ENCODE measurements around the gene XPNPEP1.

DNA sequence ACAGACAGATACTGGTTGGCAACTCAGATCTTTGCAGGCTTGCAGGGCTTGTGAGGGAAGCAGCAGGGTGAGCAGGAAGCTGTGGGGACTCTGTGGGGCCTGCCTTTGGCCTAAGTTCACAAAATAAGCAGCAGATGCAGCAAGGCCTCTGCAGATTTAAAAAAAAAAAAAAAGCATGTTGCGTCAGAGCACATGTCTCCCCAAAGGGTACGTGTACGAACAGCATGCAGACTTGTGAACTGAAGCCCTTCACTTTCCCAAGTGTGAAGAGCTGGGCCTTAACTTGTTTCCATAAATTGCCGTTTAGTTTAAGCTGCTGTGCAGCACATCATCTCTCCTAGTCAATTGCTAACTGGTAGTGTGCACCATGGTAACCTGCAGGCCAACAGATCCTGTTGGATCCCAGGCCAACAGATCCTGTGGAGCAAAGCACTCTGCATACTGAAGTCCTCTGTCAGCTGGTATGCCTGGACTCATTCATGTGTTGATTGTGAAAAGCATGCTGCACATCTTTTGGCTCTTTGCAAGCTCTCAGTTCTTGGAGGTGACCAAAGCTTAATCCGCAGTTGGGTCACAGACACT is 10.8 kb upstream of the XPNPEP1 start:
- TF ChIP-seq, protein P1, sequence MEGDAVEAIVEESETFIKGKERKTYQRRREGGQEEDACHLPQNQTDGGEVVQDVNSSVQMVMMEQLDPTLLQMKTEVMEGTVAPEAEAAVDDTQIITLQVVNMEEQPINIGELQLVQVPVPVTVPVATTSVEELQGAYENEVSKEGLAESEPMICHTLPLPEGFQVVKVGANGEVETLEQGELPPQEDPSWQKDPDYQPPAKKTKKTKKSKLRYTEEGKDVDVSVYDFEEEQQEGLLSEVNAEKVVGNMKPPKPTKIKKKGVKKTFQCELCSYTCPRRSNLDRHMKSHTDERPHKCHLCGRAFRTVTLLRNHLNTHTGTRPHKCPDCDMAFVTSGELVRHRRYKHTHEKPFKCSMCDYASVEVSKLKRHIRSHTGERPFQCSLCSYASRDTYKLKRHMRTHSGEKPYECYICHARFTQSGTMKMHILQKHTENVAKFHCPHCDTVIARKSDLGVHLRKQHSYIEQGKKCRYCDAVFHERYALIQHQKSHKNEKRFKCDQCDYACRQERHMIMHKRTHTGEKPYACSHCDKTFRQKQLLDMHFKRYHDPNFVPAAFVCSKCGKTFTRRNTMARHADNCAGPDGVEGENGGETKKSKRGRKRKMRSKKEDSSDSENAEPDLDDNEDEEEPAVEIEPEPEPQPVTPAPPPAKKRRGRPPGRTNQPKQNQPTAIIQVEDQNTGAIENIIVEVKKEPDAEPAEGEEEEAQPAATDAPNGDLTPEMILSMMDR (conservative IDR thresholded peaks at IDR 0.05; ENCODE audit: low read depth, low read length): no peak
- no peak for TF ChIP-seq POLR2A (IDR thresholded peaks at IDR 0.05; ENCODE audit: low read depth, low read length)
- TF ChIP-seq USF2 (IDR thresholded peaks at IDR 0.05; ENCODE audit: low read depth, low read length): no peak
- no peak for TF ChIP-seq CEBPB (IDR thresholded peaks at IDR 0.05; ENCODE audit: low read depth, low read length)
- no peak for TF ChIP-seq RFX5 (IDR thresholded peaks at IDR 0.05; ENCODE audit: low read depth, low read length)
- no peak for TF ChIP-seq RCOR1 (IDR thresholded peaks at IDR 0.05; ENCODE audit: insufficient replicate concordance, low read length)
- TF ChIP-seq RAD21 (IDR thresholded peaks at IDR 0.05; ENCODE audit: low read length): no peak
- no peak for TF ChIP-seq NFE2L2 (IDR thresholded peaks at IDR 0.05; ENCODE audit: low read depth, low read length)
- no peak for TF ChIP-seq MXI1 (IDR thresholded peaks at IDR 0.05; ENCODE audit: borderline replicate concordance, low read depth, low read length)
- TF ChIP-seq MAFK (IDR thresholded peaks at IDR 0.05; ENCODE audit: low read depth, low read length): no peak
- no peak for TF ChIP-seq BHLHE40 (IDR thresholded peaks at IDR 0.05; ENCODE audit: low read depth, low read length)
- TF ChIP-seq, protein P2, sequence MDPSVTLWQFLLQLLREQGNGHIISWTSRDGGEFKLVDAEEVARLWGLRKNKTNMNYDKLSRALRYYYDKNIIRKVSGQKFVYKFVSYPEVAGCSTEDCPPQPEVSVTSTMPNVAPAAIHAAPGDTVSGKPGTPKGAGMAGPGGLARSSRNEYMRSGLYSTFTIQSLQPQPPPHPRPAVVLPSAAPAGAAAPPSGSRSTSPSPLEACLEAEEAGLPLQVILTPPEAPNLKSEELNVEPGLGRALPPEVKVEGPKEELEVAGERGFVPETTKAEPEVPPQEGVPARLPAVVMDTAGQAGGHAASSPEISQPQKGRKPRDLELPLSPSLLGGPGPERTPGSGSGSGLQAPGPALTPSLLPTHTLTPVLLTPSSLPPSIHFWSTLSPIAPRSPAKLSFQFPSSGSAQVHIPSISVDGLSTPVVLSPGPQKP (IDR thresholded peaks at IDR 0.05; ENCODE audit: borderline replicate concordance, low read depth, low read length): no peak
- TF ChIP-seq FOS (IDR thresholded peaks at IDR 0.05; ENCODE audit: low read depth, low read length): no peak

All from IMR-90 (cell line).